GM19467 (cell line): ENCODE data around the gene STK32C.

Experiments used
- ATAC-seq: cut with Tn5 transposase; IDR thresholded peaks from one replicate; pipeline ENCODE4 v1.9.1; 2021; ENCODE audit warnings: mild to moderate bottlenecking, moderate library complexity; ENCODE audit not compliant: unreplicated experiment

STK32C gene

GRCh38 chr10:132236161-132236560 lies 71.6 kb downstream of the STK32C start:
- no peak for ATAC-seq

DNA sequence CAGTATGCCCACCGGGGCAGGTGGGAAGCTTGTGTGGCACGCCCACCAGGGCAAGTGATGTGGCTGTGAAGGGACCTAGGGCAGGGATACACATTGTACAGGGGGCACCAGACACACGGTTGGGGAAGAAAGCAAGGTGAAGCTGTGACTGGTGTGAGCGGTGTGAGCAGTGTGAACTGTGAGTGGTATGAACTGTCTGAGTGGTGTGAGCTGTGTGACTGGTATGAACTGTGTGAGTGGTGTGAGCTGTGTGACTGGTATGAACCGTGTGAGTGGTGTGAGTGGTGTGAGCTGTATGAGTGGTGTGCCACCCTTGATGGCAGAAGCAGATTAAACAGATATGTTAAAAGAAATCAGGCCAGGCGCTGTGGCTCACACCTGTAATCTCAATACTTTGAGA lies 72.9 kb downstream of the STK32C start:
- ATAC-seq, result no peak

DNA sequence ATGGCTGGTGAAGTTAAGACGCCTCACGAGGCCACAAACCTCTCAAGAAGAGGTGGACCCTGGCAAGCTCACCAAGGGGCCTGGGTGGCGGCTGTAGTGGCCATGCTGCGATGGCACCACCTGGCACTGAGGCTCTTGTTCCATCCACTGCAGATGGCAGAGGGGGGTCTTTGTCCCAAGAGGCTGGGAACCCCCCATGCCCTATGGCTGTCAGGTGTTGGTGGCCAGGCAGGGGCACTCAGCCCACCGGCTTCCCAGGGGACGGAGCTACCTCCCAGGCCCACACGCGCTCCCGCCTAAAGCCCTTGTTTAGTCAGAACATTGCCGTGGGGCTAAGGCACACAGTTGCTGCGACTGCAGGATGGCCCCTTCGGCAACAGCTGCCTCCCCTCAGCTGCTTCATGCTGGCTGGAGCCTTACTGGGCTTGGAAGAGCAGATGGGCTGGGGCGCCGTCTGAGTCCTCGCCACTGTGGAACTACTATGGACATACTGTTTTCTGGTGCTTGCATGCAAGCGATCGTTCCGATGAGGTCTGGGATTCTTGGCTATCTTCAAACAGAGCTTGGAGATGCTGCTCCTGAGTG lies 74.2 kb downstream of the STK32C start:
- no peak for ATAC-seq

GRCh38 chr10:132232981-132233380 lies 74.8 kb downstream of the STK32C start:
- no peak for ATAC-seq

DNA sequence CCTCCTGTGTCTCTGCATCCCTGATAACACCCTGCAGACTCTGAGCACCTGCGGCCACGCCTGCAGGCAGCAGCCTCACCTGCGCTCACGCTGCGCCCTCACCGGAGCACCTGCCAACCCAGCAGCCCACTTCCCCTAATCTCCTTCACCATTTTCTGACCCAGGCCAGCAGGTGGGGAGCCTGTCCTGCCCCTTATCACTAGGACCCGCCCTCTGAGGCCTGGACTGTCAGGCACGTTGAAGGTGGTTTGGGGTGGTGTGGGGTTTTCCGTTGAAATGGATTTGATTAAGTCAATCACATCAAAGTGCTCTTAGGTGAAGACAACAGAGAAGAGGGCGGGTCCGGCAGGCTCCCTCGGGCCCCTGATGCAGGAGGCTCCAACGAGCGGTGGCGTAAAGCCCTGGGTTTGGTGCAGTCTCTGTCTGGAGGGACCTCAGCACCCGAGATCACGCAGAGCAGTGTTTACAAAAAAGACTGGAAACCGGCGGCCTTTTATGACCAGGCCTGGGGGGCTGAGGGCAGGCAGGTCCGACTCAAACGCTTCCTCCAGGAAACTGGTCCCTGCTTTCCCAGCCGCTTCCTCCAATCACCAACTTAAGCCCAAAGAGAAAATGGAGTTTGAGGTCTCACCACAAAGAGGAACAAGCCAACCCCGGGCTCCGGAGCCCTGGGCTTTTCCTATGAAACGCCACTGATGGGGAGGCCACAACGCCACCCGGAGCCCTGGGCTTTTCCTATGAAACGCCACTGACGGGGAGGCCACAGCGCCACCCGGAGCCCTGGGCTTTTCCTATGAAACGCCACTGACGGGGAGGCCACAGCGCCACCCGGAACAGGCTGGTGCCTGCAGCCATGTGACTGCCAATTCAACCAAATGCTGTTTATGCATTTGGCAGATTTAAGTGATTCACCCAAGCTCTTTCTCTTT lies 75.5 kb downstream of the STK32C start:
- no peak for ATAC-seq

DNA sequence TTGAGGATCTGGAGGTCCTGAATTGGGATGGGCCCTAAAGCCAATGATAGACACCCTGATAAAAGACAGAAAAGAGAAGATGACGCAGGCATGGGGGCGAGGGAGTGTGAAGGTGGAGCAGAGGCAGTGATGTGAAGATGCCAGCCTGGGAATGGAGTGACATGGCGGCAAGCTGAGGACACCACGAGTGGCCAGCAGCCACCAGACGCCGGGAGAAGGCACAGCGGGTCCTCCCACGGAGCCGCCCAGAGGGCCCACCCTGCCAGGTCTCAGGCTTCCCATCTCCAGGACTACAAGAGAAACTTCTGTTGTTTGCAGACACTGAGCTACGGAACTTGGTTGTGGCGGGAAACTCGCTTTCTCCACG lies 76.1 kb downstream of the STK32C start:
- no peak for ATAC-seq

DNA sequence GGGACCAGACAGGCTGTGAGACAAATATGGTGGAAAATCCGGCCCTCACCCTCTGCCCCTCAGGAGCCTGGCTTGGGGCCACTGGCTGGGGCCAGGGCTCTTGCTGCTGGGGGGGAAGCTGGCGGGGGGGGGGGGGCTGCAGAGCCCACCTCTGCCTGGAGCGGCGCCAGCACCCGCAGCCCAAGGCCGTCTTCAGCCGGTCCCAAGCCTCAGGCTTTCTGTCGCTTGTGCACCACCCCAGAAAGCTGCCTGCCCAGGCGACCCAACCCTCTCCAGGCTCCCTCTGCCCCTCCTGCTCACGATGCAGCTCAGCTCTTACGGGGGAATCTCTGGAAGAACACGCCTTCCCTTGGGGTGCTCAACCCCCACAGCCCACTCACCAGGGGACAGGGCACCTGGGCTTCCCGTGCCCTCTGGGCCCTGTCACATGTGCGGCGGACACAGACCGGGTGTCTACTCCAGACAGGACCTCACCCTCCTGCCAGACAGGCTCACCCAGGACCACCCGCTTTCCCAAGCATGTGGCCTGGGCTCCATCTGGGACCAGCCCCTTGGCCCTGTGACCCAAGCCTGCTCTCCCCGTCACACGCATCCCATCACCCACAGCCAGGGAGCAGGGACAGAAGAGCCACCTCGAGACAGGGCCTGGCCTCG lies 77.1 kb downstream of the STK32C start:
- ATAC-seq, result no peak

GRCh38 chr10:132229834-132230556 lies 77.8 kb downstream of the STK32C start:
- no peak for ATAC-seq

DNA sequence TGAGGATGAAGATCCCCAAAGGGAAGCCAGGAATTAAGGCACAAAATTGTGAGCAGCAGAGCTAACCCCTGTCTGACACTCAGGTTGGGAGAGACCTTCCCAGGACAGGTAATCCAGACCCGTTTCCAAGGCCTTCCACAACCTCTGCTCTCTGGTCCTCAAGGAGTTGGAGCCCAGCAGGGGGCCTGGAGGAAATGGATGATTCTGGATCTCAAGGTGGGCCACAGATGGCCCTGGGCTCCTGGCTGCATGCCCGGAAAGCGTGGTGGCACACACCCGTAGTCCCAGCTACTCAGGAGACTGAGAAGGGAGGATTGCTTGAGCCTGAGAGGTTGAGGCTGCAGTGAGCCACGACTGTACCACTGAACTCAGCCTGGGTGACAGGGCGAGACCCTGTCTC lies 78.7 kb downstream of the STK32C start:
- ATAC-seq, result no peak

- no peak for ATAC-seq
Measured at GRCh38 chr10:132228616-132229015, 79.1 kb downstream of the STK32C start.

DNA sequence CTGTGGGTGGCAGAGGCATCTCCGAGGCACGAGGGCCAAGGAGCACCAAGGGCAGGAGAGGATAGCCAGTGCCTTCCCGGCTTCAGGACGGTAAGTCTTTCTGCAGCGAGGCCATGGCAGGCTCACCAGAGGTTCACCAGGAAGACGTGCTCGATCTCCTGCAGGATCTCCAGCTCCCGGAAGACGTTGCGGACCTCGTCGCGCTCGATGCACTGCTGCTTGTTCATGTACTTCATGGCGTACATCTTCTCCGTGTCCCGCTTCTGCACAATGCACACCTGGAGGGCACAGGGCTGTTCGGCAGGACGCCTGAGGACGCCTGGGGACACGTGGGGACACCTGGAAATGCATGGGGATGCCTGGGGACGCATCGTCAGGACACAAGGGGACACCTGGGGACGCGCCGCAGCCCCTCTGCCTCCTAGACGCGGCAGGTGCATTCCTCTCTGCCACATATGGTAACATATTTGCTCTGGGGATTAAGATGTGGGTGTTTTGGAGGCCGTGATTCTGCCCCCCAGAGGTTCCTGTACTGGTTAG lies 79.8 kb downstream of the STK32C start:
- ATAC-seq, result no peak

GRCh38 chr10:132226586-132227405 lies 81.0 kb downstream of the STK32C start:
- ATAC-seq, result no peak

- ATAC-seq, result no peak
Measured at GRCh38 chr10:132225849-132226205, 81.9 kb downstream of the STK32C start.

DNA sequence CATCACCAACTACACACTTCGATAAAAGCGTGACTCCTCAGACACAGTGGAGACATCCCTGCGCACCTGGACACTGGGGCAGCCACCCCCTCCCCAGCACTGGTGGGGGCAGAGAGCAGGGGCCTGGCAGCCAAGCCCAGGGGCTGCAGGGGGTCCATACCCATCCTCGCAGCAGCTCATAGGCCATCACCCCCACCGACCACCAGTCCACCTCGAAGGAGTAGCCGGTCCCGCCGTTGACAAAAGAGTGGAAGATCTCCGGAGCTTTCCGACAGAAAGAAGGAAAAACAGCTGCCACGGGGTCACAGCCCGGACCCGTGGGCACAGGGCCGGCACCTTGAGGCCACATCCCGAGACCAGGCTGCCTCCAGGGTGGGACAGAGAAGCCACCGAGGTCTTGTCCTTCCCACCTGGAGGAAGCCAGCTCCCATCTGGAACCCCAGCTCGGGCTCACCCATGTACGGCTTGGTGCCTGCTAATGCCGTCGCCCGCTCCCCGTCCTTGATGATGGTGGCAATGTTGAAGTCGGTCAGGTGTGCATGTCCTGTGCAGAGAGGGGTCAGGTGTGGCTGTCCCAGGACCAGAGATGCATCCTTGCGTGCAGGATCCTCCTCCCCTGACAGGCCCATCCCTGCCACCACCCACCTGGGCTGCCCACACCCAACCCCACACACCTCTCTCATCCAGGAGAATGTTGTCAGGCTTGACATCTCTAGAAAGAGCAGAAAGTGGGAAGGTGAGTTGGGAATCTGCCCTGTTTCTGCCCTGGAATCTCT lies 82.5 kb downstream of the STK32C start:
- ATAC-seq, result no peak

GRCh38 chr10:132224343-132225072 lies 83.2 kb downstream of the STK32C start:
- ATAC-seq, result no peak

- no peak for ATAC-seq
Measured at GRCh38 chr10:132223611-132224342, 84.0 kb downstream of the STK32C start.

DNA sequence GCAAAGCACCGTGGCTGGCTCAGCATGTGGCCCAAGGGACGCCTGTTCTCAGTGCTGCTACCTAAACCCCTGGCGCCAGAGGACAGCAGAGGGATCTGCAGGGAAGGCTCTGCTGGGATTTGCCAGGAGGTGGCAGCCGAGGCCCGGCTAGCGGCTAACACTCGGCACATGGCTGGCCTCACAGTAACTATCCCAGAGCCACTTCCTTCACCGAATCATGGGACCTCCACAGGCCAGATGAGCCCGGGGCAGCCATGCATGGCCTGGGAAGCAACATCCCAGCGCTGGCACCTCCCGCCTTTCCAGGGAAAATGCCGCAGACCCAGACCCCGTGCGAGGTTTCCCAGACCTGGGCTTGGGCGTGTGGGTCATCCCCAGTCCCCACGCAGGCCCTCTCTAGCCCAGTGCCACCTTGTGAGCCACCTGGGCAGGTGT lies 84.6 kb downstream of the STK32C start:
- ATAC-seq, result peak; percentile 70

- ATAC-seq, result no peak
Measured at GRCh38 chr10:132222726-132223125, 85.0 kb downstream of the STK32C start.
